Keratinocyte (primary cell): ENCODE results near the gene TM4SF5. TPM values are rescaled to one million over a fixed set of nuclear protein-coding genes. Genes with fewer than 3 reads are reported as not detected.
A peak's percentile ranks its signal among the peaks of the same experiment; 100 is the strongest.

Experiments used
- DNase-seq: peaks from one replicate; pipeline ENCODE4 v3.0.0-alpha.2; 2011; ENCODE audit warnings: low read depth, missing footprints, low spot score
- FAIRE-seq: peaks from 2 replicates; lab custom pipeline; 2011; peaks lifted over from hg19 to GRCh38; lab: Jason Lieb, UNC
- H2AFZ ChIP-seq: 2 replicates; pipeline ENCODE4 v1.6.0; 2012; ENCODE audit warnings: low read length, control low read depth, inconsistent platforms; ENCODE audit not compliant: control insufficient read depth
- H3K27ac ChIP-seq: 2 replicates; pipeline ENCODE4 v1.5.1; 2011; ENCODE audit warnings: low read length; ENCODE audit not compliant: control insufficient read depth, insufficient read depth
- H3K27me3 ChIP-seq: 3 replicates; pipeline ENCODE4 v1.6.0; 2011; ENCODE audit warnings: low read length; ENCODE audit not compliant: control insufficient read depth, insufficient read depth; ENCODE audit errors: extremely low read depth
- H3K36me3 ChIP-seq, 2 experiments: 2 replicates in 1 of 2; 3 replicates in 1 of 2; pipeline ENCODE4 v1.5.1; 2011; ENCODE audit warnings: low read length in 2 of 2, mild to moderate bottlenecking in 1 of 2; ENCODE audit not compliant: control insufficient read depth in 2 of 2, insufficient read depth in 2 of 2; ENCODE audit errors: extremely low read depth in 1 of 2
- H3K4me1 ChIP-seq: 3 replicates; pipeline ENCODE4 v1.5.1; 2011; ENCODE audit warnings: low read length; ENCODE audit not compliant: control insufficient read depth, insufficient read depth; ENCODE audit errors: extremely low read depth
- H3K4me2 ChIP-seq: 3 replicates; pipeline ENCODE4 v1.6.0; 2011; ENCODE audit warnings: low read depth, low read length; ENCODE audit not compliant: control insufficient read depth, insufficient read depth; ENCODE audit errors: extremely low read depth
- H3K4me3 ChIP-seq, 3 experiments: fragments of 200-600 bp in 1 of 3; sonication (generic) in 1 of 3; 2 replicates in 2 of 3; 3 replicates in 1 of 3; pipeline ENCODE4 v1.5.1; 2011 to 2016; ENCODE audit warnings: low read length in 3 of 3, mild to moderate bottlenecking in 3 of 3, control low read depth in 2 of 3, inconsistent platforms in 1 of 3, low read depth in 1 of 3, mixed read lengths in 1 of 3, mixed run types in 1 of 3, moderate library complexity in 1 of 3; ENCODE audit not compliant: control insufficient read depth in 2 of 3, insufficient read depth in 2 of 3; ENCODE audit errors: extremely low read depth in 1 of 3
- H3K79me2 ChIP-seq: 2 replicates; pipeline ENCODE4 v1.6.0; 2012; ENCODE audit warnings: low read length; ENCODE audit not compliant: control insufficient read depth, insufficient read depth
- H3K9ac ChIP-seq: 3 replicates; pipeline ENCODE4 v1.6.0; 2011; ENCODE audit warnings: low read length; ENCODE audit not compliant: control insufficient read depth, insufficient read depth; ENCODE audit errors: extremely low read depth
- H3K9me1 ChIP-seq: 3 replicates; pipeline ENCODE4 v1.6.0; 2011; ENCODE audit warnings: low read length; ENCODE audit not compliant: control insufficient read depth, insufficient read depth; ENCODE audit errors: extremely low read depth
- H3K9me3 ChIP-seq: 2 replicates; pipeline ENCODE4 v1.5.1; 2012; ENCODE audit warnings: low read depth, low read length; ENCODE audit not compliant: control insufficient read depth
- H4K20me1 ChIP-seq: 3 replicates; pipeline ENCODE4 v1.6.0; 2011; ENCODE audit warnings: low read length; ENCODE audit not compliant: control insufficient read depth, insufficient read depth; ENCODE audit errors: extremely low read depth
- CTCF ChIP-seq, 3 experiments: IDR thresholded peaks in 1 of 3; conservative IDR thresholded peaks in 1 of 3; optimal IDR thresholded peaks in 1 of 3; 2 replicates in 2 of 3; 3 replicates in 1 of 3; pipeline versions ENCODE3 to v1.5.1; 2011; ENCODE audit warnings: low read length in 3 of 3, mild to moderate bottlenecking in 3 of 3, moderate library complexity in 2 of 3, control low read depth in 1 of 3, inconsistent platforms in 1 of 3; ENCODE audit not compliant: insufficient read depth in 2 of 3; ENCODE audit errors: extremely low read depth in 1 of 3
- EZH2 ChIP-seq: IDR thresholded peaks from one replicate; pipeline ENCODE4 v1.6.1; 2012; ENCODE audit warnings: inconsistent platforms, mild to moderate bottlenecking, low read length, moderate library complexity
- dilution Hi-C: fragments of 300-500 bp; cut with MboI; formaldehyde crosslinking; loops from one replicate; pipeline ENCODE4 v1.7.0; 2020; ENCODE audit warnings: low sequenced_read_pairs; ENCODE audit not compliant: extremely low pct_ligation_motif_present
- polyA plus RNA-seq, 5 experiments: library from polyadenylated mRNA; depleted of rRNA in 3 of 5; stranded (reverse) in 3 of 5; stranded (forward) in 1 of 5; unstranded in 1 of 5; fragments of >200 nt; gene quantifications; 1 replicate in 1 of 5; 2 replicates in 3 of 5; 3 replicates in 1 of 5; pipeline versions ENCODE4 v1.2.1 to v1.2.3, GENCODE V29; 2011 to 2012; ENCODE audit warnings: missing spikeins in 2 of 5, low read depth in 1 of 5, low replicate concordance in 1 of 5

TM4SF5 gene
- polyA plus RNA-seq, 1 donor (not counting 4 experiments of a cell fraction or from before 2014, with no cell fraction given), result not detected

GRCh38 chr17:4815043-4815675 lies 43.5 kb downstream of the TM4SF5 start:
- Histone ChIP-seq H4K20me1 (no peaks in the 10 kb centered on the region), H3K9ac (no peak overlapping the region), H3K79me2 (no peaks in the 10 kb centered on the region), H3K27ac (no peak overlapping the region), H3K4me1 (no peaks in the 10 kb centered on the region), H3K9me1 (no peaks in the 10 kb centered on the region), H3K4me3 (no peak overlapping the region), H3K9me3 (no peaks in the 10 kb centered on the region), H3K27me3 (no peaks in the 10 kb centered on the region), H3K36me3 (peaks cover 21 to 25% of the 10 kb centered on the region in 2 experiments), H3K4me2 (no peak overlapping the region), H2AFZ (no peak overlapping the region)
- dilution Hi-C loops, result no loop called here
- FAIRE-seq, result no peak
- TF ChIP-seq EZH2, result no peak
- TF ChIP-seq CTCF (optimal IDR thresholded peaks at IDR 0.05 in 1 of 3, IDR thresholded peaks at IDR 0.05 in 1 of 3, conservative IDR thresholded peaks at IDR 0.05 in 1 of 3; ENCODE audit: extremely low read depth in 1 of 3, insufficient read depth in 2 of 3, low read length in 3 of 3), result peak; percentile 13 to 49 (median 36)
- no peak for DNase-seq

GRCh38 chr17:4816826-4817225 lies 45.1 kb downstream of the TM4SF5 start:
- FAIRE-seq (no peak), DNase-seq (no peak)
- peaks cover 16 to 21% of the 10 kb centered on the region in 2 experiments for H3K36me3 ChIP-seq
- H3K79me2 ChIP-seq, result no peaks in the 10 kb centered on the region
- H3K27ac ChIP-seq, result no peak overlapping the region
- H3K4me2 ChIP-seq, result no peak overlapping the region
- no peaks in the 10 kb centered on the region for H4K20me1 ChIP-seq
- H3K4me1 ChIP-seq, result no peaks in the 10 kb centered on the region
- no peaks in the 10 kb centered on the region for H3K9me3 ChIP-seq
- no peak overlapping the region for H2AFZ ChIP-seq
- no peak overlapping the region for H3K4me3 ChIP-seq
- H3K9ac ChIP-seq, result no peak overlapping the region
- dilution Hi-C loops, result no loop called here
- TF ChIP-seq CTCF (optimal IDR thresholded peaks at IDR 0.05 in 1 of 3, IDR thresholded peaks at IDR 0.05 in 1 of 3, conservative IDR thresholded peaks at IDR 0.05 in 1 of 3; ENCODE audit: extremely low read depth in 1 of 3, insufficient read depth in 2 of 3, low read length in 3 of 3), result no peak
- no peak for TF ChIP-seq EZH2
- no peaks in the 10 kb centered on the region for H3K27me3 ChIP-seq
- no peaks in the 10 kb centered on the region for H3K9me1 ChIP-seq
